Erythroblast (primary cell): Measurements from ENCODE around the gene PTPRN2.

Experiments
- GATA1 ChIP-seq: IDR thresholded peaks from 2 replicates; pipeline ENCODE4 v1.6.1; 2011; ENCODE audit warnings: low read depth, mild to moderate bottlenecking, control low read depth, low read length, moderate library complexity
- POLR2A ChIP-seq: IDR thresholded peaks from 2 replicates; pipeline ENCODE4 v1.6.1; 2011; ENCODE audit warnings: mild to moderate bottlenecking, low read length

DNA sequence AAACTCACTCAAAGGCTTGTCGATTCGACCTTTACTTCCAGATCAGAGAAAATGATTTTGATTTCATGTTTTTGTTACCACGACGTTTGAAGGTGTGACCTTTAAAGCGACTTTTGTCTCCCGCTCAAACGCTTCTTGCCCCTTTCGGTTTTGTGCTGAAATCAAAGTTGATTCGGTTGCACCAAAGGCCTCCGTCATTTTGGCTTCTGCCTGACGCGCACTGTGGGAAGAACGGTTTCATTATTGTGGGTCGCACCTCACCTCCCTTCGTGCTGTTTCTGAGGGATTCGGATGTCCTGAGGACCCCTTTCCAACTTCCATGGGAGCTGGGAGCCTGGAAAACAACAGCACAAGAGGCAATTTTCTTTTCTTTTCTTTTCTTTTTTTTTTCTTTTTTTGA is 1073.9 kb downstream of the PTPRN2 start:
- no peak for TF ChIP-seq POLR2A
- TF ChIP-seq GATA1: no peak
